Omental fat pad (tissue), 4 donors: ENCODE measurements around the gene GRM8. TPM values are rescaled to one million over a fixed set of nuclear protein-coding genes. Genes with fewer than 3 reads are reported as not detected.

ENCODE experiments used
- ATAC-seq: fragments of 150-250 bp; one replicate; pipeline ENCODE4 v1.9.1; 2016; ENCODE audit warnings: mild to moderate bottlenecking, moderate library complexity; ENCODE audit not compliant: low FRiP score
- DNase-seq: peaks from one replicate; pipeline ENCODE4 v3.0.0-alpha.2; 2019; ENCODE audit warnings: low spot score
- CTCF ChIP-seq, 3 donors: fragments of 450-650 bp; IDR thresholded peaks; one replicate each; pipeline ENCODE4 v1.5.1; 2016 to 2017; ENCODE audit warnings: antibody characterized with exemption in 3 of 3, mild to moderate bottlenecking in 3 of 3, moderate library complexity in 2 of 3
- total RNA-seq, 4 donors: library from RNA; depleted of rRNA; stranded (reverse); fragments of >200 nt; gene quantifications; one replicate each; pipeline ENCODE4 v1.1.0, GENCODE V29; 2016

Gene GRM8
- total RNA-seq, 4 donors from 2014 or later, result not detected

- no peak for DNase-seq
- no peak for TF ChIP-seq CTCF (IDR thresholded peaks at IDR 0.05)
- ATAC-seq, result no peak
Observed at GRCh38 chr7:127135871-127136485, 116.8 kb downstream of the GRM8 start.

- DNase-seq (no peak), ATAC-seq (no peak)
- TF ChIP-seq CTCF (IDR thresholded peaks at IDR 0.05), result no peak
Observed at GRCh38 chr7:127123220-127123619, 129.5 kb downstream of the GRM8 start.

GRCh38 chr7:127119517-127119916, 133.2 kb downstream of the GRM8 start:
- no peak for TF ChIP-seq CTCF (IDR thresholded peaks at IDR 0.05)
- no peak for ATAC-seq
- no peak for DNase-seq

GRCh38 chr7:127114742-127115265, 137.9 kb downstream of the GRM8 start:
- no peak for ATAC-seq

GRCh38 chr7:127107601-127108007, 145.1 kb downstream of the GRM8 start:
- no peak for TF ChIP-seq CTCF (IDR thresholded peaks at IDR 0.05)
- ATAC-seq, result no peak
- no peak for DNase-seq

More at GRCh38 chr7:127114742-127115265, 137.9 kb downstream of the GRM8 start:
- TF ChIP-seq CTCF (IDR thresholded peaks at IDR 0.05), result no peak
- no peak for DNase-seq

- no peak for ATAC-seq
- no peak for TF ChIP-seq CTCF (IDR thresholded peaks at IDR 0.05)
- no peak for DNase-seq
Observed at GRCh38 chr7:127093340-127093739, 159.4 kb downstream of the GRM8 start.

GRCh38 chr7:127091620-127092019, 161.1 kb downstream of the GRM8 start:
- TF ChIP-seq CTCF (IDR thresholded peaks at IDR 0.05), result no peak
- no peak for DNase-seq
- ATAC-seq, result no peak
